Keratinocyte (primary cell): ENCODE data around the gene KLF16. TPM values are rescaled to one million over a fixed set of nuclear protein-coding genes. Genes with fewer than 3 reads are reported as not detected.

Source experiments
- DNase-seq: peaks from one replicate; pipeline ENCODE4 v3.0.0-alpha.2; 2011; ENCODE audit warnings: low read depth, missing footprints, low spot score
- FAIRE-seq: peaks from 2 replicates; lab custom pipeline; 2011; peaks lifted over from hg19 to GRCh38; lab: Jason Lieb, UNC
- H2AFZ ChIP-seq: 2 replicates; pipeline ENCODE4 v1.6.0; 2012; ENCODE audit warnings: low read length, control low read depth, inconsistent platforms; ENCODE audit not compliant: control insufficient read depth
- H3K27ac ChIP-seq: 2 replicates; pipeline ENCODE4 v1.5.1; 2011; ENCODE audit warnings: low read length; ENCODE audit not compliant: control insufficient read depth, insufficient read depth
- H3K27me3 ChIP-seq: 3 replicates; pipeline ENCODE4 v1.6.0; 2011; ENCODE audit warnings: low read length; ENCODE audit not compliant: control insufficient read depth, insufficient read depth; ENCODE audit errors: extremely low read depth
- H3K36me3 ChIP-seq, 2 experiments: 2 replicates in 1 of 2; 3 replicates in 1 of 2; pipeline ENCODE4 v1.5.1; 2011; ENCODE audit warnings: low read length in 2 of 2, mild to moderate bottlenecking in 1 of 2; ENCODE audit not compliant: control insufficient read depth in 2 of 2, insufficient read depth in 2 of 2; ENCODE audit errors: extremely low read depth in 1 of 2
- H3K4me1 ChIP-seq: 3 replicates; pipeline ENCODE4 v1.5.1; 2011; ENCODE audit warnings: low read length; ENCODE audit not compliant: control insufficient read depth, insufficient read depth; ENCODE audit errors: extremely low read depth
- H3K4me2 ChIP-seq: 3 replicates; pipeline ENCODE4 v1.6.0; 2011; ENCODE audit warnings: low read depth, low read length; ENCODE audit not compliant: control insufficient read depth, insufficient read depth; ENCODE audit errors: extremely low read depth
- H3K4me3 ChIP-seq, 3 experiments: fragments of 200-600 bp in 1 of 3; sonication (generic) in 1 of 3; 2 replicates in 2 of 3; 3 replicates in 1 of 3; pipeline ENCODE4 v1.5.1; 2011 to 2016; ENCODE audit warnings: low read length in 3 of 3, mild to moderate bottlenecking in 3 of 3, control low read depth in 2 of 3, inconsistent platforms in 1 of 3, low read depth in 1 of 3, mixed read lengths in 1 of 3, mixed run types in 1 of 3, moderate library complexity in 1 of 3; ENCODE audit not compliant: control insufficient read depth in 2 of 3, insufficient read depth in 2 of 3; ENCODE audit errors: extremely low read depth in 1 of 3
- H3K79me2 ChIP-seq: 2 replicates; pipeline ENCODE4 v1.6.0; 2012; ENCODE audit warnings: low read length; ENCODE audit not compliant: control insufficient read depth, insufficient read depth
- H3K9ac ChIP-seq: 3 replicates; pipeline ENCODE4 v1.6.0; 2011; ENCODE audit warnings: low read length; ENCODE audit not compliant: control insufficient read depth, insufficient read depth; ENCODE audit errors: extremely low read depth
- H3K9me1 ChIP-seq: 3 replicates; pipeline ENCODE4 v1.6.0; 2011; ENCODE audit warnings: low read length; ENCODE audit not compliant: control insufficient read depth, insufficient read depth; ENCODE audit errors: extremely low read depth
- H3K9me3 ChIP-seq: 2 replicates; pipeline ENCODE4 v1.5.1; 2012; ENCODE audit warnings: low read depth, low read length; ENCODE audit not compliant: control insufficient read depth
- H4K20me1 ChIP-seq: 3 replicates; pipeline ENCODE4 v1.6.0; 2011; ENCODE audit warnings: low read length; ENCODE audit not compliant: control insufficient read depth, insufficient read depth; ENCODE audit errors: extremely low read depth
- EZH2 ChIP-seq: IDR thresholded peaks from one replicate; pipeline ENCODE4 v1.6.1; 2012; ENCODE audit warnings: inconsistent platforms, mild to moderate bottlenecking, low read length, moderate library complexity
- dilution Hi-C: fragments of 300-500 bp; cut with MboI; formaldehyde crosslinking; loops from one replicate; pipeline ENCODE4 v1.7.0; 2020; ENCODE audit warnings: low sequenced_read_pairs; ENCODE audit not compliant: extremely low pct_ligation_motif_present
- polyA plus RNA-seq, 5 experiments: library from polyadenylated mRNA; depleted of rRNA in 3 of 5; stranded (reverse) in 3 of 5; stranded (forward) in 1 of 5; unstranded in 1 of 5; fragments of >200 nt; gene quantifications; 1 replicate in 1 of 5; 2 replicates in 3 of 5; 3 replicates in 1 of 5; pipeline versions ENCODE4 v1.2.1 to v1.2.3, GENCODE V29; 2011 to 2012; ENCODE audit warnings: missing spikeins in 2 of 5, low read depth in 1 of 5, low replicate concordance in 1 of 5
- TF ChIP-seq, protein P1 (sequence below), 3 experiments: IDR thresholded peaks in 1 of 3; conservative IDR thresholded peaks in 1 of 3; optimal IDR thresholded peaks in 1 of 3; 2 replicates in 2 of 3; 3 replicates in 1 of 3; pipeline versions ENCODE3 to v1.5.1; 2011; ENCODE audit warnings: low read length in 3 of 3, mild to moderate bottlenecking in 3 of 3, moderate library complexity in 2 of 3, control low read depth in 1 of 3, inconsistent platforms in 1 of 3; ENCODE audit not compliant: insufficient read depth in 2 of 3; ENCODE audit errors: extremely low read depth in 1 of 3

The KLF16 gene
- polyA plus RNA-seq, 1 donor (not counting 4 experiments of a cell fraction or from before 2014, with no cell fraction given): 4.9 TPM

DNA sequence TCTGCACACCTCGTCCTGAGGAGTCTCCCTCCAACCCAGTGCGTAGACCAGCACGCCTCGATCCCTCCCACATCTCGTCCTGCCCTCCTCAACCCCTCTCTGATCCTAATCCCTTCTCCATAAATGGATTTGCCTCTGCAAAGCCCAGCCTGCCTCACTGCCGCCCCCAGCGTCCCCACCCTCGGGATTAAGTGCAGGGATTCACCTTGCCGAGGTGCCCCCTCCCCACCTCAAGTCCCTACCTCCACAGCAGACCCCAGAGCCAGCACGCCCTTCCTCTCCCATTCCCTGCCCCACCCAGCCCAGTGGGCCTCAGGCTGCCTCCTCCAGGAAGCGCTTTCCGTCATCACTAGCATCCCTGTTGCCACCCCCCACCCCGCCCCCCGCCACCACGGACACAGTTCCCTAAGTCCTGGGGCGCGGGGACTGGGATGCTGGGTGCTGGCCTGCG, 4.0 kb downstream of the KLF16 start:
- no peaks in the 10 kb centered on the region for H3K9me1 ChIP-seq
- TF ChIP-seq, protein P1, sequence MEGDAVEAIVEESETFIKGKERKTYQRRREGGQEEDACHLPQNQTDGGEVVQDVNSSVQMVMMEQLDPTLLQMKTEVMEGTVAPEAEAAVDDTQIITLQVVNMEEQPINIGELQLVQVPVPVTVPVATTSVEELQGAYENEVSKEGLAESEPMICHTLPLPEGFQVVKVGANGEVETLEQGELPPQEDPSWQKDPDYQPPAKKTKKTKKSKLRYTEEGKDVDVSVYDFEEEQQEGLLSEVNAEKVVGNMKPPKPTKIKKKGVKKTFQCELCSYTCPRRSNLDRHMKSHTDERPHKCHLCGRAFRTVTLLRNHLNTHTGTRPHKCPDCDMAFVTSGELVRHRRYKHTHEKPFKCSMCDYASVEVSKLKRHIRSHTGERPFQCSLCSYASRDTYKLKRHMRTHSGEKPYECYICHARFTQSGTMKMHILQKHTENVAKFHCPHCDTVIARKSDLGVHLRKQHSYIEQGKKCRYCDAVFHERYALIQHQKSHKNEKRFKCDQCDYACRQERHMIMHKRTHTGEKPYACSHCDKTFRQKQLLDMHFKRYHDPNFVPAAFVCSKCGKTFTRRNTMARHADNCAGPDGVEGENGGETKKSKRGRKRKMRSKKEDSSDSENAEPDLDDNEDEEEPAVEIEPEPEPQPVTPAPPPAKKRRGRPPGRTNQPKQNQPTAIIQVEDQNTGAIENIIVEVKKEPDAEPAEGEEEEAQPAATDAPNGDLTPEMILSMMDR (optimal IDR thresholded peaks at IDR 0.05 in 1 of 3, IDR thresholded peaks at IDR 0.05 in 1 of 3, conservative IDR thresholded peaks at IDR 0.05 in 1 of 3; ENCODE audit: extremely low read depth in 1 of 3, insufficient read depth in 2 of 3, low read length in 3 of 3): no peak
- no peak for TF ChIP-seq EZH2
- H3K27ac ChIP-seq: peak overlapping the region; percentile 17
- H2AFZ ChIP-seq: no peak overlapping the region
- peaks cover 79% of the 10 kb centered on the region for H3K79me2 ChIP-seq
- no peaks in the 10 kb centered on the region for H3K9me3 ChIP-seq
- peaks cover 59% of the 10 kb centered on the region for H3K4me1 ChIP-seq
- peak overlapping the region in 2 of 3 experiments; percentile 88 to 92 for H3K4me3 ChIP-seq
- H4K20me1 ChIP-seq: peaks cover 20% of the 10 kb centered on the region
- H3K4me2 ChIP-seq: peak overlapping the region; percentile 92
- dilution Hi-C loops: no loop called here
- no peaks in the 10 kb centered on the region for H3K27me3 ChIP-seq
- H3K9ac ChIP-seq: peak overlapping the region; percentile 15
- FAIRE-seq (no peak), DNase-seq (no peak)
- H3K36me3 ChIP-seq: no peaks in the 10 kb centered on the region

DNA sequence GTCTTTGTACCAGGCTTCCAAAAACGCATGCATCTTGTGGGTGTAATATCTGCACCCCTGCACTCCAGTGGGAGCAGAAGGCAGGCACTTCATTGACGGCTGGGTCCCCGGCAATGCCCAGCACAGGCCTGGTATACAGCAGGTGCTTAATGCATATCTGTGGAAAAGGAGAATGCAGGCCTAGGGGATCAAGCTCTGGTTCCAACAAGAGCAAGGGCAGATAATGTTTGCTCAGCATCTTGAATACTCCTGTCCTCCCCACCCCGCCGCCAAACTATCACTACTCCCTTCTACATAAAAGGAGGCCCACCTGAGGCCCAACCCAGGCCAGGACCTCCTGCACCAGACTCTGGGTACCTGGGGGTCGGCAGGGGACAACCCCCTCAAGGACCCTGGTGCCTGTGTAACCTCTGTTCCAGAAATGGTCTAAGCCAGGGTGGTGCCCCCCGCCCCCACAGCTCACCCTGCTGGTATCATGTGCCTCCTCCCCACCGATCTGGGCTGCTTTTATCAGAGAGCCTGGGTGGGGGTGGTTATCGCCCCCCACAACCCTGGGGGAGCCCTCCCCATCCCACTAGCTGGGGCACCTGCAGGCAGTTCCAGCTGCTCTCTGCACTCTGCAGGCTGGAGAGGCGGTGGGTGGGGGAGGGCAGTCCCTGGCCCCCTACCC, 4.8 kb downstream of the KLF16 start:
- Histone ChIP-seq H3K4me1 (peaks cover 67% of the 10 kb centered on the region), H4K20me1 (peaks cover 20% of the 10 kb centered on the region), H3K27me3 (no peaks in the 10 kb centered on the region), H3K4me2 (no peak overlapping the region), H3K9me3 (no peaks in the 10 kb centered on the region), H3K9ac (no peak overlapping the region), H3K9me1 (no peaks in the 10 kb centered on the region), H3K27ac (no peak overlapping the region), H2AFZ (no peak overlapping the region), H3K4me3 (no peak overlapping the region), H3K36me3 (no peaks in the 10 kb centered on the region), H3K79me2 (peaks cover 85% of the 10 kb centered on the region)
- DNase-seq (no peak), FAIRE-seq (no peak)
- TF ChIP-seq, protein P1 (optimal IDR thresholded peaks at IDR 0.05 in 1 of 3, IDR thresholded peaks at IDR 0.05 in 1 of 3, conservative IDR thresholded peaks at IDR 0.05 in 1 of 3; ENCODE audit: extremely low read depth in 1 of 3, insufficient read depth in 2 of 3, low read length in 3 of 3): no peak
- no peak for TF ChIP-seq EZH2
- dilution Hi-C loops: no loop called here
